ENCODE data around the gene RPRML.
"Not testable (repeated sequence)": the region's sequence is repeated elsewhere in the genome, so short reads cannot be mapped to it uniquely, and the experiment has no call there.

Gene RPRML

GRCh38 chr17:46979147-46979863, at the start of gene RPRML:
TSS of gene RPRML (minus strand) at chr17:46979253. CDS start at chr17:46979007, 246 bp downstream.
- TF ChIP-seq CTCF (IDR thresholded peaks at IDR 0.05; ENCODE audit: borderline replicate concordance, insufficient read depth, low read depth, low read length): no peak
- H3K4me3 ChIP-seq (ENCODE audit: low read depth, low read length): no peak within 1 kb of the TSS

GRCh38 chr17:47016966-47017365, 37.9 kb upstream of the RPRML start:
- not testable (repeated sequence) for H3K4me3 ChIP-seq (ENCODE audit: low read depth, low read length)

- no peak overlapping the region for H3K4me3 ChIP-seq (ENCODE audit: low read depth, low read length)
- no peak for TF ChIP-seq CTCF (IDR thresholded peaks at IDR 0.05; ENCODE audit: borderline replicate concordance, insufficient read depth, low read depth, low read length)
Measured at GRCh38 chr17:47013341-47013740, 34.3 kb upstream of the RPRML start.

- H3K4me3 ChIP-seq (ENCODE audit: low read depth, low read length): no peak overlapping the region
- no peak for TF ChIP-seq CTCF (IDR thresholded peaks at IDR 0.05; ENCODE audit: borderline replicate concordance, insufficient read depth, low read depth, low read length)
Measured at GRCh38 chr17:47012457-47012856, 33.4 kb upstream of the RPRML start.

- TF ChIP-seq CTCF (IDR thresholded peaks at IDR 0.05; ENCODE audit: borderline replicate concordance, insufficient read depth, low read depth, low read length): no peak
Measured at GRCh38 chr17:47009759-47010594, 30.9 kb upstream of the RPRML start.

GRCh38 chr17:47004906-47005305, 25.9 kb upstream of the RPRML start:
- H3K4me3 ChIP-seq (ENCODE audit: low read depth, low read length): no peak overlapping the region
- TF ChIP-seq CTCF (IDR thresholded peaks at IDR 0.05; ENCODE audit: borderline replicate concordance, insufficient read depth, low read depth, low read length): no peak

More at GRCh38 chr17:47009759-47010594, 30.9 kb upstream of the RPRML start:
- H3K4me3 ChIP-seq (ENCODE audit: low read depth, low read length): no peak overlapping the region

GRCh38 chr17:47003864-47004263, 24.8 kb upstream of the RPRML start:
- H3K4me3 ChIP-seq (ENCODE audit: low read depth, low read length): not testable (repeated sequence)
